Measurements from ENCODE around the gene RPP21.

RPP21 gene

DNA sequence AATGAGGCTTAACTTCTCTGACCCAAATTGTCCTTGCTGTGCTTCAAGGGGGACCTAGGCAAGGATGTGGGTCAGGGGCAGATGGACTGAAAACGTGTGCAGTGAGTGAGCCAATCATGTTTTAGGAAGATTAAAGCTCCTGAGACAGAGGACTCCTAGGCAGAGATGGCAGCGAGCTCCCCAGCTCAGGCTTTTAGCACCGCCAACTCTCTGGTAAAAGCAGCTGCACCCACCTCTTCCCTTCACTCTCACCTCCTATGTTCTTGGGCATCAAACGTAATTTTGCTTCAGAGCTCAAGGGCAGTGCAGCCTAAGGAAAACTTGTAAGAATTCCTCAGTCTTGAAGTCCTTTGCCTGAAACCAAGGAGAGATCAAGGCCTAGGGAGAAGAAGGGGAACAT lies 10.3 kb downstream of the RPP21 start:
- 0 out of 2 replicates have a peak, but pooled peaks cover 3% of the 10 kb centered on the region for H3F3A ChIP-seq (ENCODE audit: insufficient read depth, low read length)
- H2AFZ ChIP-seq (ENCODE audit: low read length) = no peak overlapping the region
- H4K20me1 ChIP-seq (ENCODE audit: insufficient read depth, low read length) = no peaks in the 10 kb centered on the region
- H3K4me3 ChIP-seq (ENCODE audit: low read depth, low read length, poor library complexity, severe bottlenecking) = no peak overlapping the region
- no peaks in the 10 kb centered on the region for H3K79me2 ChIP-seq (ENCODE audit: insufficient read depth, low read length)
- no peak overlapping the region for H3K4me2 ChIP-seq (ENCODE audit: low read length)
- no peaks in the 10 kb centered on the region for H3K9me2 ChIP-seq (ENCODE audit: low read depth, low read length)
- H3K9ac ChIP-seq (ENCODE audit: low read length) = no peak overlapping the region
- peaks cover 4% of the 10 kb centered on the region for H3K4me1 ChIP-seq (ENCODE audit: insufficient read depth, low read length, severe bottlenecking)
- no peak overlapping the region for H3K27ac ChIP-seq (ENCODE audit: low read depth, low read length, poor library complexity, severe bottlenecking)
- no peaks in the 10 kb centered on the region for H3K9me3 ChIP-seq (ENCODE audit: low read length)
- TF ChIP-seq, protein P1, sequence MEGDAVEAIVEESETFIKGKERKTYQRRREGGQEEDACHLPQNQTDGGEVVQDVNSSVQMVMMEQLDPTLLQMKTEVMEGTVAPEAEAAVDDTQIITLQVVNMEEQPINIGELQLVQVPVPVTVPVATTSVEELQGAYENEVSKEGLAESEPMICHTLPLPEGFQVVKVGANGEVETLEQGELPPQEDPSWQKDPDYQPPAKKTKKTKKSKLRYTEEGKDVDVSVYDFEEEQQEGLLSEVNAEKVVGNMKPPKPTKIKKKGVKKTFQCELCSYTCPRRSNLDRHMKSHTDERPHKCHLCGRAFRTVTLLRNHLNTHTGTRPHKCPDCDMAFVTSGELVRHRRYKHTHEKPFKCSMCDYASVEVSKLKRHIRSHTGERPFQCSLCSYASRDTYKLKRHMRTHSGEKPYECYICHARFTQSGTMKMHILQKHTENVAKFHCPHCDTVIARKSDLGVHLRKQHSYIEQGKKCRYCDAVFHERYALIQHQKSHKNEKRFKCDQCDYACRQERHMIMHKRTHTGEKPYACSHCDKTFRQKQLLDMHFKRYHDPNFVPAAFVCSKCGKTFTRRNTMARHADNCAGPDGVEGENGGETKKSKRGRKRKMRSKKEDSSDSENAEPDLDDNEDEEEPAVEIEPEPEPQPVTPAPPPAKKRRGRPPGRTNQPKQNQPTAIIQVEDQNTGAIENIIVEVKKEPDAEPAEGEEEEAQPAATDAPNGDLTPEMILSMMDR (IDR thresholded peaks at IDR 0.05; ENCODE audit: low read length) = no peak
- no peak for TF ChIP-seq EZH2 (IDR thresholded peaks at IDR 0.05; ENCODE audit: borderline replicate concordance, low read length)
- H3K36me3 ChIP-seq (ENCODE audit: insufficient read depth, low read length) = no peaks in the 10 kb centered on the region
- H3K27me3 ChIP-seq (ENCODE audit: insufficient read depth, low read length) = no peaks in the 10 kb centered on the region

DNA sequence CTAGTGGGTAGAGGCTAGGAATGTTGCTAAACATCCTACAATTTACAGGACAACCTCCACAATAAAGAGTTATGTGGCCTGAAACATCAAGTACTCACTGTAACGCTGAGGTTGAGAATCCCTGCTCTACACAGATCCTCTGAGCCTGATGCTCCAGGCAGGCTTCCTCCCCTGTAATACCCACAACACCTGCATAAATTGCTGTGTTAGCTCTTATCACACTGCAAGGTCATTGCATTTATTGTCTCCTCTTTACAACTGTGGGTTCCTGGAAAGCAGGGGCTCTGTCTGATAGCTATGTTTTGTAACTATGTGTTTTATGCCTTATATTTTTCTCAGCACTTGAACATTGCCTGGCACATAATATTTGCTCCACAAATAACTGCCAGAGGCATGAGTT lies 11.6 kb downstream of the RPP21 start:
- Histone ChIP-seq H3K36me3 (ENCODE audit: insufficient read depth, low read length) (no peaks in the 10 kb centered on the region), H3K4me2 (ENCODE audit: low read length) (no peak overlapping the region), H3K9me3 (ENCODE audit: low read length) (no peaks in the 10 kb centered on the region), H3K9ac (ENCODE audit: low read length) (no peak overlapping the region), H3F3A (ENCODE audit: insufficient read depth, low read length) (no peaks in the 10 kb centered on the region), H4K20me1 (ENCODE audit: insufficient read depth, low read length) (no peaks in the 10 kb centered on the region), H3K4me1 (ENCODE audit: insufficient read depth, low read length, severe bottlenecking) (peaks cover 4% of the 10 kb centered on the region), H3K4me3 (ENCODE audit: low read depth, low read length, poor library complexity, severe bottlenecking) (no peak overlapping the region), H3K79me2 (ENCODE audit: insufficient read depth, low read length) (no peaks in the 10 kb centered on the region), H2AFZ (ENCODE audit: low read length) (no peak overlapping the region), H3K9me2 (ENCODE audit: low read depth, low read length) (no peaks in the 10 kb centered on the region), H3K27me3 (ENCODE audit: insufficient read depth, low read length) (no peaks in the 10 kb centered on the region), H3K27ac (ENCODE audit: low read depth, low read length, poor library complexity, severe bottlenecking) (no peak overlapping the region)
- no peak for TF ChIP-seq EZH2 (IDR thresholded peaks at IDR 0.05; ENCODE audit: borderline replicate concordance, low read length)

DNA sequence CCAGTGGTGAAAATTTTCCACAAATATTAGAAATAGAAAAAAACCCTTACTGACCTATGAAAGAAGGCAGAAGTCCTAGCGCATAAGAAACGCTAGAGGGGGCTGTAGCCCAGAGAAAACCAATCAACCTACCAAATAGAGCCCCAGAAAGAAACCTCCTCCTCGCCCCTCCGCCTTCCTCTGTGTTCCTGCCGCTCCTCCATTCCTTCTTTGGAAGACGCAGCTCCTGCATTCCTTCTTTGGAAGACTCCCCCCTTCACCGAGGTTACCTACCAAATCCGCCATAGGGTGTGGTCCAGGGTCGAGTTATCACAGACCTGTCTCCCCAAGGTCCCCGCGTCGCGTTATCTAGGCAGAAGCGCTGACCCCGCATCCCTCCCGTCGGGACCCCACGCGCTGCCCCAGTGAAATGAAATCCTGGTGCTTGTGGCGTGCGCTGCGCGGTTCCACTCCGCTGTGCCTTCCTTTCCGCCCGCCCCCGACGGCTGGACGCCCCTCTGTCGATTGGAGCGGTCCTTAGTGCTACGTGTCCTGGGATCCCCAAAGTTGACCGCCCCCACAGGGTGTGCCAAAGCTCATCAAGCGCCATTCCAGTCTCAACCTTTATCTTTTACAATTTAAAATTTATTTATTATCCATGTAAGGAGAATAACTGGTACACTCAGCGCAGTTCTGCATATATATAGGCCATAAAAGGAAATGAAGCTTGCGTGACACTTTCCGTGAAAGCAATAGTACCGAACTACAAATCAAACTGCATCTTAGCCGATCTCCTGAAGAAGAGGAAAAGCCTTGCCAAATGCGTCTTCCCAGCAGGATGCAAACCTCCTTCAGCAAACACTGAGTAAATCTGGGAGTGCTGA lies 13.0 kb downstream of the RPP21 start:
- no peaks in the 10 kb centered on the region for H3K9me3 ChIP-seq (ENCODE audit: low read length)
- peak overlapping the region; percentile 39; the same call in 1 of the 2 replicates for H3K4me2 ChIP-seq (ENCODE audit: low read length)
- no peaks in the 10 kb centered on the region; the same call in 1 of the 2 replicates for H3K27me3 ChIP-seq (ENCODE audit: insufficient read depth, low read length)
- no peak overlapping the region for H3K9ac ChIP-seq (ENCODE audit: low read length)
- H3K4me1 ChIP-seq (ENCODE audit: insufficient read depth, low read length, severe bottlenecking) = peaks cover 4% of the 10 kb centered on the region
- H3K79me2 ChIP-seq (ENCODE audit: insufficient read depth, low read length) = no peaks in the 10 kb centered on the region
- H3K9me2 ChIP-seq (ENCODE audit: low read depth, low read length) = no peaks in the 10 kb centered on the region
- H4K20me1 ChIP-seq (ENCODE audit: insufficient read depth, low read length) = no peaks in the 10 kb centered on the region
- no peaks in the 10 kb centered on the region for H3F3A ChIP-seq (ENCODE audit: insufficient read depth, low read length)
- TF ChIP-seq, protein P1 (IDR thresholded peaks at IDR 0.05; ENCODE audit: low read length) = peak; percentile 75
- no peak for TF ChIP-seq EZH2 (IDR thresholded peaks at IDR 0.05; ENCODE audit: borderline replicate concordance, low read length)
- no peak overlapping the region for H2AFZ ChIP-seq (ENCODE audit: low read length)
- no peak overlapping the region for H3K4me3 ChIP-seq (ENCODE audit: low read depth, low read length, poor library complexity, severe bottlenecking)
- H3K27ac ChIP-seq (ENCODE audit: low read depth, low read length, poor library complexity, severe bottlenecking) = no peak overlapping the region
- no peaks in the 10 kb centered on the region for H3K36me3 ChIP-seq (ENCODE audit: insufficient read depth, low read length)
